GM19397 (cell line): ENCODE results near the gene GAPDH.
"Not testable (repeated sequence)": the region's sequence is repeated elsewhere in the genome, so short reads cannot be mapped to it uniquely, and the experiment has no call there.

Source experiments
- ATAC-seq: cut with Tn5 transposase; IDR thresholded peaks from one replicate; pipeline ENCODE4 v1.9.1; 2021; ENCODE audit warnings: mild to moderate bottlenecking, moderate library complexity; ENCODE audit not compliant: unreplicated experiment

The GAPDH gene

DNA sequence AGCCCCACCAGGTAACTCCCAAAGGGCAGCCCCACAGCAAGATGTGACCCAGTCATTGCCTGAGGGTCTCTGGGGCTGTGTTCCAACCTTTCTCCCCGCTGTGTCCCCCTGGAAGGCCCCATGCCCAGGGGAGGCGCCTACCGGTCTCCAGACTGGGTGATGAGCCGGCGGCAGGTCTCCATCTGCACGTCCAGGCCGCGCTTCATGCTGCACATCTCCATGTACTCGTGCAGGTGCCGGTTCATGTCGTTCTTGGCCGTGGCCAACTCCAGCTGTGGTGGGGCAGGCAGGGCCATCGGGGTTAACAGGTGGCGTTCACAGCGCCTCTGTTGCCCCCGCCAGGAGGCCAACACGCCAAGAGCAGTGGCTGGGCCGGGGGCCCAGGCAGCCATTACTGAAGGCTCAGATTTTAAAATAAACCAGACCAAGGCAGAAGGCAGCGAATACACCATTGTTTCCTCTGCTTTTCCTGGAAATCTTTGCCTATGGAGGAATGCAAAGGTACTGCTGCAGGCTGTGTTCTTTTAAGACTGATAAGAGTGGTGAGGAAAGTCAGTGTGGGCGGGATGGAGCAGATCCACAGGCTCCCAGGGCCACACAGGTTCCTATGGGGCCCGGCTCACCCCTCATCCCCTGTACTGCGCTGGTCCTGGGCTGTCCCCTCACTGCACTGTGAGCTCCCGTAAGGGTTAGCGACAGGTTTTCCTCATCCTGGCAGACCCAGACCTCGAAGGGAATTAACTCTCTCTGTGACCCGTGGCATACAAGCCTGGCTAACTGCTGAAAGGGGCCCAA lies 7.3 kb downstream of the GAPDH start:
- ATAC-seq = no peak

- no peak for ATAC-seq
These were observed 8.1 kb downstream of the GAPDH start for GRCh38 chr12:6542209-6543009.

- ATAC-seq = no peak
These were observed 11.7 kb downstream of the GAPDH start for GRCh38 chr12:6546016-6546415.

GRCh38 chr12:6547566-6547965 lies 13.2 kb downstream of the GAPDH start:
- no peak for ATAC-seq

GRCh38 chr12:6547987-6548386 lies 13.7 kb downstream of the GAPDH start:
- ATAC-seq = no peak

GRCh38 chr12:6548556-6548955 lies 14.2 kb downstream of the GAPDH start:
- ATAC-seq = no peak

DNA sequence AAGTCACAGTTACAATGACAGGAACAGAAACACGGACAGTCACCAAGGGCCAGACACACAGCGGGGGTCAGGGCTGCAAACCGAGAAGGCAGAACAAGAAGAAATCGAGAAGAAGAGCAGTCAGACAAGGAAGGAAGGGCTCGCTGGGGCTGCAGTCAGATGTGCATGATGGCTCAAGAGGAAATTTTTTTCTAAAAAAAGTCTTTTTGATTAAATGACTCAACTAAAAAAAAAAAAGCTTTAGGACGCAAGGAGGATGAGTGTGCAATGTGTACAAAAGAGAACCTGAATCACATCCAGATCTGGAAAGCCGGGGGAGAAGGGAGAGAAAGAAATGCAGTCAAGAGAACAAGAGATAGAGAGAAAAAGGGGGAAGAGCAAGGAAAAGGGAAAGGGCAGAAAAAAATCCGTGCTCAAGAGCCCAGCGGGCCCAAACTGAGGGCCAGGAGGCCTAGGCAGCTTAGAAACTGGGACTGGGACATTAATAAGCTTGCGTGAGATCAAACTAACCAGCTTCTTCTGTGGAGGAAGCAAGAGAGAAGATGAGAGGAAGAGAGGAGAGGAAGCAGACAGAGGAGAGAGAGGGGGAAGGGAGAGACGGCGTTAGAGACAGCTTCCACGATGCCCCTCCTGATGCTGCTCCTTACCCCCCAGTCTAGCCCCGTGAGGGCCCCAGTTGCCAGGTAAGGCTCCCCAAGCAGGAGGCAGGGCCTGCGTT lies 14.8 kb downstream of the GAPDH start:
- no peak for ATAC-seq

DNA sequence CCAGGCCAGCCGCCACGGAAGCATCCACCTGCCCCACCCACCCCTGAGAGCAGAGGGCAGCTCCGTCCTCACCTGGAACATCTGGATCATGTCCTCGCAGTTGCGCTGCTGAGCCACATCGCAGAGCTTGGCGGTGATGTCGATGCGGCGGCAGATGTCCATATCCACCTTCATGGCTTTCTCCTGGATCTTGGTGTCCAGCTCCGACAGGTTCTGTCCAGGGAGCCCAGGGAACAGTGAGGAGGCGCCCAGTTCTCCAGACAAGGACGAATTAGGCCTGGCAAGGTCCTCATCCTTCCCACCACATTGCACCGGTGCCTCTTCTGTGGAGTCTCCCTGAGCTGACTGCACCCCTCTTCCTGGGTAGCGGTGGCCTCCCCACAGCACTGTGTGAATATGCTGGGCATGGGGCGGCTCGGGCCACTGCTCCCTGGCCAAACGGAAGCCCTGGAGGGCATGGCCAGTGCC lies 15.4 kb downstream of the GAPDH start:
- ATAC-seq = no peak

DNA sequence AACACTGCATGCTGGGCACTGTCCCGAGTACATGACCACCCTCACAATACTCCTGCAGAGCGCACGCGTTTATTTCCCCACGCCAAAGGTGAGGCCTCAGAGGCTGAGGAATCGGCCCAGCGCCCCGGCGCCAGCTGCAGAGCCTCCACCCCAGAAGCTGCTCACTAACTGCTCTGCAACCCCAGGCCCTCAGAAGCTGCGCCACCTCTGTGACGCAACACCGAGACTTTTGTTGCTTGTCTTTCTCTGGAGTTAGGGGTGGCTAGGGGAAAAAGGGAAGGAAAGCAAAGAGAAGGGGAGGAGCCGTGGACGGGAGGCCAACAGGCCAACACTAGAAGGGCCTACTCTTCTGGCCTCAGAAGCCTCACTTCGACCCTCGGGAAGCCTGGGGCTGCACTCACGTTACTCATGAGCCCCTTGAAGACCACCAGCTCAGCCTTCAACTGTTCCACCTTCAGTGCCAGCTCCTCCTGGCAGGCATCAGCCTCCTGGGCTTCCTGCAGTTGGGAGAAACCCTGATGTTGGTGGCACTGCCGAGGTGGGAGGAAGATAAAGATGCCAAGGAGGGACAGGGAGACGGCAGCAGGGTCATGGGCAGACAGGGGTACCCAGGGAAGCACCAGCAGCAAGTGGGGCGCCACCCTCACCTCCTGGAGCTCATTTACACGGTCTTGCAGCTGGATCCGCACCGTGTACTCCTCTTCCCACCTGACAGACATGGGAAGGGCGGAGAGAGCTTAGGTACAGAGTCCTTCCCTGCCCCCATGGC lies 16.2 kb downstream of the GAPDH start:
- no peak for ATAC-seq

- no peak for ATAC-seq
These were observed 16.7 kb downstream of the GAPDH start for GRCh38 chr12:6551063-6551461.

GRCh38 chr12:6551496-6552139 lies 17.3 kb downstream of the GAPDH start:
- ATAC-seq = no peak

- no peak for ATAC-seq
These were observed 17.8 kb downstream of the GAPDH start for GRCh38 chr12:6552140-6552551.

GRCh38 chr12:6553051-6553868 lies 18.9 kb downstream of the GAPDH start:
- no peak for ATAC-seq

DNA sequence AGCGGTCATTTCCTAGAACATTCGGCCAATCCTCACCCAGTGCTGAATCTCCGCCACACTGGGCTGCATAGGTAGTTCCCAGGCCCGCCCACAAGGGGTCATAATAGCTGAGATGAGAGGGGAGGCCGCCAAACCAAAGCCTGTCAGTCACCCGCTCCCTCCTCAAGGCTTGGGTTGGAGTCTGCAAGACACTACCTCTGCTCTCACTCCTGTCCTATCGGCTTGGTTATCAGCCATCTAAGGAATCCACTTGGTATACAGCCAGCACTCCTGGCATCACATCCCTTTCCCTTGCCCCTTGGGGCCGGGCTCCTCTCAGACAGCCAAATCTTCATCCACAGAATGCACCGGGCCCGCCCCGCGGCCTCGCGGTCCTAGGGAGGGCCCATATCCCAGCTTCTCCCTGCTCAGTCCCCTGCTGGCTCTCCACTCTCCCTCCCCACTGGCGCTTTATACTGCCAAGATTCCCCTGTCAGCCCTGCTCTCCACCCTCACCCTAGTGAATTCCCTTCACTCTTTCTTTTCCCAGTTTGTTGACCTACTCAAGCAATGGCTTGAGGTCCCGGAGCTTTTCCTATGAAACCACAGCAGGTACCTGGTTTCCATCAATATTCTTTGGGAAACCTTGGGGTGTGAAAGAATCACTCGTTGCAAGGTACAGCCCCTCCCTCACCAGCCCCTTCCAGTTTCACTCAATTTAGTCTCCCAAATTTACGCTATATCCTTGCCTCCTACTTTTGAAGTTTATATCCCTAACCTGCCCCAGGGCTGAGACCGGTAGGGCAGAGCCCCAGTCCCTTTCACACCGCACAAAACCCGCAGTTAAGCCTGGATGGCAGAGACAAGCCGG lies 20.1 kb downstream of the GAPDH start:
- ATAC-seq = no peak

DNA sequence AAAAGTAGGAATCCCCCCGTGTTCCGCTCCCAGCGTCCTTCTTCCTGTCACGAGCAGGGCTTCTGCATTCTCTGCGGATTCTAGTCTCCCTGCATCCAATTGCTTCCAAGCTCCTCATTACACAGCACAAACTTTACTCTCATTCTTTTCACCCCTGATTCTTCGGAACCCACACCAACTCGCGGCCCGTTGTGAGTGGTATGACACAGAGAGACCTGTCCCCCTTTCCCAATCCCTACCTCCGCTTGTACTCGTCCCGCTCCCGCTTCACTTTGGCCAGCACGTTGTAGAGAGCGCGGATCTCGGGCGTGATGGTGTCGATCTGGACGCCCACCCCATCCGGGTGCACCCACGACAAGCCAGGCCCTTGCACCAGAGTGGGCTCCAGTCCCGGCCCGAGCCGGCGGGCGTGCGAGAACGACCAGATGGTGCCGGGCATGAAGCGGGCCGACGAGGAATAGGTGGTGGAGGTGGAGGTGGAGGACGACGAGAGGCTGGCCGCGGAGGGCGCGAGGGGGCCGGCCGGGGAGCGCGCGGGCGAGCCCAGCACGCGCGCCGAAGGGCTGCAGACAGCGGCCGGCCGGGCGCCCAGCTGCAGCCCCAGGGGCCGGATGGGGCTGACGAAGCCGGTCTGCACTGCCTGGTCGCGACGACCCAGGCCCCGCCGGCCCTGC lies 20.8 kb downstream of the GAPDH start:
- ATAC-seq = peak; percentile 23

DNA sequence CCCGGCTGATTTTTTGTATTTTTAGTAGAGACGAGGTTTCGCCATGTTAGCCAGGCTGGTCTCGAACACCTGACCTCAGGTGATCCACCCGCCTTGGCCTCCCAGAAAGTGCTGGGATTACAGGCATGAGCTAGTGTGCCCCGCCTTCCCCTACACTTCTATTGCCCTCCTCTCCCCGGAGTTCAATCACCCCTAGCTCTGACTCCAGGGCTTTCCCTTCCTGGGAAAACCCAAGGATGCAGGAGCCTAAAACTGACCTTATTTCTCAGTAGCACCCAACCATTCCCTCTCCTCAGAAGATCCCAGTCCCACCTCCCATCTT lies 22.1 kb downstream of the GAPDH start:
- ATAC-seq = not testable (repeated sequence)

DNA sequence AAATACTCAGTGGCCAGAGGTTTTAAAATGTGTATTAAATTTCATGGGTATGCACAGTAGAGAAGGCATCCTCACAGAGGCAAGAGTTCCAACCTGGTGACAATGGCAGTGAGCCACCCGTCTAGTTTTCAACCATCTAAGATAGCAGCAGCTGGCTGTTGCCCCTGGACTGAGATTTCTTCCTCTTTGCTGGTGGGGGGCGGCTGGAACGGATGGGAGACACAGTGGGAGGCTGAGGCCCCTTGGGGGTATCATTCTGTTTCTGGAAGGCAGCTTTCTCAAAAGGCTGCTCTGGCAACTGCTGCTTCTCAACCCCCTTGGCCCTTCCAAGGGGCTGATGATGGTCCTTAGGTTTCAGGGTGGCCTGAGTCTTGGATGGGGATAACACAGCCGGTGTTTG lies 22.5 kb downstream of the GAPDH start:
- ATAC-seq = no peak
